Fibroblast of lung (primary cell): Measurements from ENCODE around the gene ANKEF1. TPM values are rescaled to one million over a fixed set of nuclear protein-coding genes. Genes with fewer than 3 reads are reported as not detected.

Experiments used
- DNase-seq, 2 donors: peaks; one replicate each; pipeline versions ENCODE4 v3.0.0 to v3.0.0-alpha.2; 2010; ENCODE audit warnings: low read depth in 2 of 2
- H2AFZ ChIP-seq: 2 replicates; pipeline ENCODE4 v1.5.1; 2012; ENCODE audit warnings: low read length, control low read depth, inconsistent platforms
- H3K27ac ChIP-seq: 2 replicates; pipeline ENCODE4 v1.5.1; 2011; ENCODE audit warnings: low read length, control low read depth; ENCODE audit not compliant: insufficient read depth
- H3K27me3 ChIP-seq: 2 replicates; pipeline ENCODE4 v1.5.1; 2011; ENCODE audit warnings: mild to moderate bottlenecking, low read length; ENCODE audit not compliant: control insufficient read depth, insufficient read depth
- H3K36me3 ChIP-seq: 2 replicates; pipeline ENCODE4 v1.5.1; 2011; ENCODE audit warnings: low read length; ENCODE audit not compliant: control insufficient read depth, insufficient read depth
- H3K4me1 ChIP-seq: 2 replicates; pipeline ENCODE4 v1.5.1; 2011; ENCODE audit warnings: low read length; ENCODE audit not compliant: control insufficient read depth, insufficient read depth; ENCODE audit errors: extremely low read depth
- H3K4me2 ChIP-seq: 2 replicates; pipeline ENCODE4 v1.5.1; 2011; ENCODE audit warnings: low read length, control low read depth; ENCODE audit not compliant: insufficient read depth; ENCODE audit errors: extremely low read depth
- H3K4me3 ChIP-seq, 4 experiments: fragments of 200-600 bp in 1 of 4; sonication (generic) in 1 of 4; replicated peaks in 1 of 4; 2 replicates each; pipeline ENCODE4 v1.5.1; 2011 to 2016; ENCODE audit warnings: low read length in 4 of 4, low read depth in 3 of 4, mild to moderate bottlenecking in 3 of 4, control low read depth in 2 of 4, inconsistent platforms in 1 of 4, mixed read lengths in 1 of 4; ENCODE audit not compliant: insufficient read depth in 1 of 4; ENCODE audit errors: control extremely low read depth in 1 of 4
- H3K79me2 ChIP-seq: 2 replicates; pipeline ENCODE4 v1.5.1; 2012; ENCODE audit warnings: mild to moderate bottlenecking, low read length, inconsistent platforms; ENCODE audit not compliant: control insufficient read depth, insufficient read depth
- H3K9ac ChIP-seq: 2 replicates; pipeline ENCODE4 v1.5.1; 2011; ENCODE audit warnings: mild to moderate bottlenecking, low read length, control low read depth; ENCODE audit not compliant: insufficient read depth
- H3K9me3 ChIP-seq: 2 replicates; pipeline ENCODE4 v1.5.1; 2012; ENCODE audit warnings: low read depth, low read length; ENCODE audit not compliant: control insufficient read depth, insufficient read depth
- H4K20me1 ChIP-seq: 2 replicates; pipeline ENCODE4 v1.5.1; 2011; ENCODE audit warnings: low read length; ENCODE audit not compliant: control insufficient read depth, insufficient read depth; ENCODE audit errors: extremely low read depth
- EZH2 ChIP-seq: IDR thresholded peaks from 2 replicates; pipeline ENCODE4 v1.5.1; 2012; ENCODE audit warnings: low read length, control low read depth, mild to moderate bottlenecking; ENCODE audit errors: missing control alignments
- polyA plus RNA-seq, 2 donors: library from polyadenylated mRNA; depleted of rRNA in 1 of 2; stranded (reverse) in 1 of 2; unstranded in 1 of 2; fragments of >200 nt; gene quantifications; 2 replicates each; pipeline ENCODE4 v1.2.1, GENCODE V29; 2011 to 2012; ENCODE audit warnings: missing spikeins in 1 of 2
- total RNA-seq: library from RNA; depleted of rRNA; stranded (reverse); fragments of >200 nt; gene quantifications from 2 replicates; pipeline ENCODE4 v1.2.1, GENCODE V29; 2014
- TF ChIP-seq, protein P1 (sequence below), 2 donors: IDR thresholded peaks in 1 of 2; conservative IDR thresholded peaks in 1 of 2; 1 replicate in 1 of 2; 2 replicates in 1 of 2; pipeline ENCODE4 v1.5.1; 2011 to 2012; ENCODE audit warnings: low read length in 2 of 2, control low read depth in 1 of 2, inconsistent platforms in 1 of 2, low read depth in 1 of 2, mild to moderate bottlenecking in 1 of 2

ANKEF1 gene
- total and polyA plus RNA-seq, 2 donors (not counting 1 experiment from before 2014, with no cell fraction given): 1.6 to 3.5 TPM

DNA sequence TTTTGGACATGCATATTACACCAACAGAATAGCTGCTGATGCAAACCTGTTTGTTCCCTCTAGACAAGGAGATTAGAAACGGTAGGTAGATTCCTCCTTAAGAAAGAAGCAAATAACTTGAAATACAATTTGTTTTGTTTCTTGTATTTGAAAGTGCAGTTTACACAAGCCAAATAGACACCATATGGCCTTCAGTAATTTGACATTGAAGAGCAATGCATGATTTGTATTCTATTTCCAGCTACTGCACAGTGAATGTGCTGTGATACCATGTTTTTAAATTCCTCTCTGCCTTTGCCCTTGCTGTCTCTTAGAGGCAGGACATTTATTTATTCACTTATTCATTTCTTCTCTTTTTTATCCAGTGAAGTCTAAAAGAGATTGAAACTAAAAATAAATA is 31.9 kb upstream of the ANKEF1 start:
- H3K9me3 ChIP-seq: no peaks in the 10 kb centered on the region

DNA sequence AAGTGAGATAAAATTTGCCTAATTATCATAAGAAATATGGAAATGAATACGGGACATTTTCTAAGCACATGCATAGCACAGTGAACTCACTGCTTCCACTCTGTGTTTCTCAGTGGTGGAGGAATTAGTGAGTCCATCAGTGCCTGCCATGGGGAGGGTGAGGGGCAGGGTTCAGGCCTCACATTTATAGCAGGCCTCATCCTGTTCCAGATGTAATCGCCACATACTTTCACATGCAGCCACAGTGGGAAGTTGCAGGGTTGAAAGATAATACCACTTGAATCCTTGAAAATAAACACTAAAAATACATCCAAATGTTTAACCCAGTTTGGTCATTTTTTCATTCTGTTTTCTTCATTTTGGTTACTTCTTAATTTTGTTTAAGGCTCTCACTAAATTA is 29.9 kb upstream of the ANKEF1 start:
- peaks cover 4% of the 10 kb centered on the region for H3K27me3 ChIP-seq
- no peak overlapping the region for H3K9ac ChIP-seq
- no peaks in the 10 kb centered on the region for H3K36me3 ChIP-seq
- no peak overlapping the region for H2AFZ ChIP-seq
- no peak overlapping the region for H3K4me3 ChIP-seq
- DNase-seq: no peak
- H3K9me3 ChIP-seq: no peaks in the 10 kb centered on the region
- H3K27ac ChIP-seq: no peak overlapping the region
- no peaks in the 10 kb centered on the region for H3K4me1 ChIP-seq
- TF ChIP-seq, protein P1, sequence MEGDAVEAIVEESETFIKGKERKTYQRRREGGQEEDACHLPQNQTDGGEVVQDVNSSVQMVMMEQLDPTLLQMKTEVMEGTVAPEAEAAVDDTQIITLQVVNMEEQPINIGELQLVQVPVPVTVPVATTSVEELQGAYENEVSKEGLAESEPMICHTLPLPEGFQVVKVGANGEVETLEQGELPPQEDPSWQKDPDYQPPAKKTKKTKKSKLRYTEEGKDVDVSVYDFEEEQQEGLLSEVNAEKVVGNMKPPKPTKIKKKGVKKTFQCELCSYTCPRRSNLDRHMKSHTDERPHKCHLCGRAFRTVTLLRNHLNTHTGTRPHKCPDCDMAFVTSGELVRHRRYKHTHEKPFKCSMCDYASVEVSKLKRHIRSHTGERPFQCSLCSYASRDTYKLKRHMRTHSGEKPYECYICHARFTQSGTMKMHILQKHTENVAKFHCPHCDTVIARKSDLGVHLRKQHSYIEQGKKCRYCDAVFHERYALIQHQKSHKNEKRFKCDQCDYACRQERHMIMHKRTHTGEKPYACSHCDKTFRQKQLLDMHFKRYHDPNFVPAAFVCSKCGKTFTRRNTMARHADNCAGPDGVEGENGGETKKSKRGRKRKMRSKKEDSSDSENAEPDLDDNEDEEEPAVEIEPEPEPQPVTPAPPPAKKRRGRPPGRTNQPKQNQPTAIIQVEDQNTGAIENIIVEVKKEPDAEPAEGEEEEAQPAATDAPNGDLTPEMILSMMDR (conservative IDR thresholded peaks at IDR 0.05 in 1 of 2, IDR thresholded peaks at IDR 0.05 in 1 of 2; ENCODE audit: low read depth in 1 of 2, low read length in 2 of 2): no peak
- TF ChIP-seq EZH2: no peak
- no peak overlapping the region for H3K4me2 ChIP-seq
- no peaks in the 10 kb centered on the region for H4K20me1 ChIP-seq
- H3K79me2 ChIP-seq: no peaks in the 10 kb centered on the region

More for the DNA sequence above, 31.9 kb upstream of the ANKEF1 start:
- Histone ChIP-seq H3K27ac (no peak overlapping the region), H4K20me1 (no peaks in the 10 kb centered on the region), H3K9ac (no peak overlapping the region), H3K36me3 (no peaks in the 10 kb centered on the region), H2AFZ (no peak overlapping the region), H3K27me3 (peaks cover 3% of the 10 kb centered on the region), H3K4me1 (no peaks in the 10 kb centered on the region), H3K4me2 (no peak overlapping the region), H3K4me3 (no peak overlapping the region), H3K79me2 (no peaks in the 10 kb centered on the region)
- no peak for TF ChIP-seq EZH2
- TF ChIP-seq, protein P1 (conservative IDR thresholded peaks at IDR 0.05 in 1 of 2, IDR thresholded peaks at IDR 0.05 in 1 of 2; ENCODE audit: low read depth in 1 of 2, low read length in 2 of 2): no peak
- no peak for DNase-seq

DNA sequence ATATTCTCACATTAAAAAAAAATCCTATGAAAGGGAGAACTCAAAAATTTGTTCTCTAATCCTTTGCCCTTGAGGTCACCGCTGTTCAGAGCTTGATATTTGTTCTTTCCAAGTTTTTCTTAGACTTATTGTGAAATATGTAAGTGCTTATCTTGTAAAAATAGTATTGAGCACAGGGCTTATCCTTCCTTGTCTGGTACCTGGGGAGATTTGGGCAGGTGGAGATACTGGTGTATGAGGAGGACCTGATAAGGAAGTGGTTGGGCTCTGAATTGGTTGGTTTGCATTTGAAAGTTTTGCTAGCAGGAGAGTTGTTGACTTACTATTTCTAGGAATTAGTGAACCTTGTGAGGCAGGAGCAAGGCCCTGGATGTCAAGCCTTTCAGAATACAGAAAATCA is 28.9 kb upstream of the ANKEF1 start:
- Histone ChIP-seq H3K79me2 (no peaks in the 10 kb centered on the region), H4K20me1 (no peaks in the 10 kb centered on the region), H3K9me3 (no peaks in the 10 kb centered on the region), H3K36me3 (no peaks in the 10 kb centered on the region), H3K4me2 (no peak overlapping the region), H3K27ac (no peak overlapping the region), H2AFZ (no peak overlapping the region), H3K27me3 (peaks cover 4% of the 10 kb centered on the region), H3K4me1 (no peaks in the 10 kb centered on the region), H3K9ac (no peak overlapping the region), H3K4me3 (no peak overlapping the region)
- no peak for DNase-seq
- TF ChIP-seq, protein P1 (conservative IDR thresholded peaks at IDR 0.05 in 1 of 2, IDR thresholded peaks at IDR 0.05 in 1 of 2; ENCODE audit: low read depth in 1 of 2, low read length in 2 of 2): no peak
- TF ChIP-seq EZH2: no peak
